Endothelial cell of umbilical vein (primary cell): ENCODE data around the gene DHRS12. TPM values are rescaled to one million over a fixed set of nuclear protein-coding genes. Genes with fewer than 3 reads are reported as not detected.

Experiments used
- BruUV-seq: library from RNA; stranded (reverse); fragments of 400-500 nt; replicated peaks from 2 replicates; lab custom pipeline; 2021; lab: Mats Ljungman, UMichigan
- CTCF ChIA-PET: fragments of 300-600, 350-600 bp; sonication (Branson Sonifier 250); formaldehyde crosslinking; loops from one replicate; lab custom pipeline; 2021; ENCODE audit warnings: antibody characterized with exemption, inconsistent platforms; lab: Charles Lee
- POLR2A ChIA-PET: fragments of 300-600, 350-600 bp; sonication (Branson Sonifier 250); formaldehyde crosslinking; loops from one replicate; lab custom pipeline; 2021; ENCODE audit warnings: antibody characterized with exemption, inconsistent platforms; lab: Charles Lee
- DNase-seq: peaks from one replicate; pipeline ENCODE4 v3.0.0-alpha.2; 2011; ENCODE audit warnings: low read depth, low spot score
- FAIRE-seq: peaks from 2 replicates; lab custom pipeline; 2011; peaks lifted over from hg19 to GRCh38; lab: Jason Lieb, UNC
- H2AFZ ChIP-seq: 2 replicates; pipeline ENCODE4 v1.6.0; 2012; ENCODE audit warnings: low read depth, low read length, control low read depth, inconsistent platforms
- H3K27ac ChIP-seq: 2 replicates; pipeline ENCODE4 v1.5.1; 2011; ENCODE audit warnings: low read depth, mild to moderate bottlenecking, control low read depth, low read length, moderate library complexity; ENCODE audit not compliant: insufficient read depth
- H3K27me3 ChIP-seq, 2 experiments: 2 replicates each; pipeline versions ENCODE4 v1.6.0 to v1.6.1; 2011; ENCODE audit warnings: low read length in 2 of 2, mixed read lengths in 1 of 2; ENCODE audit not compliant: control insufficient read depth in 2 of 2, insufficient read depth in 2 of 2
- H3K36me3 ChIP-seq, 2 experiments: 2 replicates in 1 of 2; 3 replicates in 1 of 2; pipeline ENCODE4 v1.5.1; 2011; ENCODE audit warnings: low read length in 2 of 2, mild to moderate bottlenecking in 1 of 2, moderate library complexity in 1 of 2; ENCODE audit not compliant: control insufficient read depth in 2 of 2, insufficient read depth in 2 of 2; ENCODE audit errors: extremely low read depth in 1 of 2
- H3K4me1 ChIP-seq: 3 replicates; pipeline ENCODE4 v1.5.1; 2011; ENCODE audit warnings: mild to moderate bottlenecking, low read length; ENCODE audit not compliant: control insufficient read depth, insufficient read depth; ENCODE audit errors: extremely low read depth
- H3K4me2 ChIP-seq: 2 replicates; pipeline ENCODE4 v1.6.1; 2011; ENCODE audit warnings: low read length, control low read depth, mixed read lengths; ENCODE audit not compliant: insufficient read depth
- H3K4me3 ChIP-seq, 3 experiments: fragments of 200-600 bp in 1 of 3; sonication (generic), shearing (Covaris generic) in 1 of 3; replicated peaks in 1 of 3; 2 replicates each; pipeline ENCODE4 v1.5.1; 2011 to 2016; ENCODE audit warnings: control low read depth in 3 of 3, low read length in 3 of 3, mild to moderate bottlenecking in 2 of 3, inconsistent platforms in 1 of 3, low read depth in 1 of 3, moderate library complexity in 1 of 3; ENCODE audit not compliant: insufficient read depth in 1 of 3
- H3K79me2 ChIP-seq: 2 replicates; pipeline ENCODE4 v1.6.0; 2012; ENCODE audit warnings: low read length, inconsistent platforms; ENCODE audit not compliant: control insufficient read depth, insufficient read depth
- H3K9ac ChIP-seq: replicated peaks from 2 replicates; pipeline ENCODE3; 2011; ENCODE audit warnings: low read length, control low read depth; ENCODE audit not compliant: insufficient read depth; ENCODE audit errors: extremely low read depth
- H3K9me1 ChIP-seq: replicated peaks from 3 replicates; pipeline ENCODE4 v1.6.0; 2011; ENCODE audit warnings: mild to moderate bottlenecking, low read length; ENCODE audit not compliant: control insufficient read depth, insufficient read depth; ENCODE audit errors: extremely low read depth
- H3K9me3 ChIP-seq: replicated peaks from 2 replicates; pipeline ENCODE4 v1.5.1; 2012; ENCODE audit warnings: low read length, inconsistent platforms; ENCODE audit not compliant: control insufficient read depth, insufficient read depth
- H4K20me1 ChIP-seq: replicated peaks from 2 replicates; pipeline ENCODE3; 2011; ENCODE audit warnings: mild to moderate bottlenecking, low read length; ENCODE audit not compliant: control insufficient read depth, insufficient read depth; ENCODE audit errors: extremely low read depth
- CTCF ChIP-seq, 2 donors: IDR thresholded peaks; 1 replicate in 1 of 2; 2 replicates in 1 of 2; pipeline ENCODE4 v1.5.1; 2011; ENCODE audit warnings: low read length in 2 of 2, mild to moderate bottlenecking in 2 of 2, moderate library complexity in 2 of 2, control low read depth in 1 of 2, inconsistent platforms in 1 of 2, low read depth in 1 of 2; ENCODE audit not compliant: insufficient read depth in 1 of 2; ENCODE audit errors: extremely low read depth in 1 of 2
- EZH2 ChIP-seq: IDR thresholded peaks from 2 replicates; pipeline ENCODE4 v1.6.1; 2012; ENCODE audit warnings: borderline replicate concordance, low read depth, mild to moderate bottlenecking, moderate library complexity, low read length, inconsistent platforms; ENCODE audit not compliant: severe bottlenecking
- FOS ChIP-seq: IDR thresholded peaks from 2 replicates; pipeline ENCODE4 v1.6.1; 2011; ENCODE audit warnings: mild to moderate bottlenecking, low read length, moderate library complexity, borderline replicate concordance; ENCODE audit not compliant: insufficient read depth
- GATA2 ChIP-seq: IDR thresholded peaks from 2 replicates; pipeline ENCODE4 v1.7.0; 2011; ENCODE audit warnings: low read depth, mild to moderate bottlenecking, moderate library complexity, mixed read lengths, low read length; ENCODE audit not compliant: insufficient read length, insufficient read depth
- JUN ChIP-seq: IDR thresholded peaks from 2 replicates; pipeline ENCODE4 v1.6.1; 2011; ENCODE audit warnings: borderline replicate concordance, low read depth; ENCODE audit not compliant: insufficient read length, insufficient read depth
- MAX ChIP-seq: IDR thresholded peaks from 2 replicates; pipeline ENCODE4 v1.6.1; 2011; ENCODE audit not compliant: insufficient read depth, insufficient read length
- MYC ChIP-seq: IDR thresholded peaks from one replicate; pipeline ENCODE4 v1.6.1; 2011; ENCODE audit warnings: mild to moderate bottlenecking, low read depth, low read length
- POLR2A ChIP-seq: IDR thresholded peaks from 2 replicates; pipeline ENCODE4 v1.6.1; 2012; ENCODE audit warnings: low read depth, mild to moderate bottlenecking, control low read depth, low read length
- dilution Hi-C: fragments of 300-500 bp; cut with MboI; formaldehyde crosslinking; loops from one replicate; pipeline ENCODE4 v1.15.0; 2019; ENCODE audit warnings: low sequenced_read_pairs; ENCODE audit not compliant: extremely low pct_ligation_motif_present
- intact Hi-C: fragments of 100-400 bp; cut with micrococcal nuclease; formaldehyde crosslinking; loops from one replicate; pipeline ENCODE4 v1.10.0; 2022
- polyA plus RNA-seq, 4 experiments: library from polyadenylated mRNA; depleted of rRNA in 3 of 4; stranded (reverse) in 3 of 4; unstranded in 1 of 4; fragments of >200 nt; gene quantifications; 2 replicates each; pipeline versions ENCODE4 v1.2.1 to v1.2.3, GENCODE V29; 2011 to 2012; ENCODE audit warnings: missing spikeins in 1 of 4
- total RNA-seq: library from RNA; stranded (reverse); gene quantifications from 2 replicates; pipeline ENCODE4 v1.2.3, GENCODE V29; 2021

Gene DHRS12
- total and polyA plus RNA-seq, 2 donors (not counting 3 experiments of a cell fraction or from before 2014, with no cell fraction given), result 8.9 to 9.1 TPM

- BruUV-seq, result no TSS peak
- Histone ChIP-seq H3K9me3 (no peaks in the 10 kb centered on the region), H3K79me2 (no peaks in the 10 kb centered on the region), H2AFZ (no peak overlapping the region), H3K4me3 (no peak overlapping the region), H3K4me1 (peaks cover 4% of the 10 kb centered on the region), H3K9ac (no peak overlapping the region), H4K20me1 (no peaks in the 10 kb centered on the region), H3K9me1 (no peaks in the 10 kb centered on the region), H3K27me3 (no peaks in the 10 kb centered on the region), H3K4me2 (peak overlapping the region; percentile 32), H3K27ac (no peak overlapping the region), H3K36me3 (no peaks in the 10 kb centered on the region)
- FAIRE-seq (peak; percentile 49), DNase-seq (peak; percentile 55)
- intact Hi-C loops, result no loop called here
- CTCF ChIA-PET, result interaction anchor here (0.9 to 2.4 kb wide), 7 partner anchors 8 to 150 kb away, joined by 3 to 11 read pairs (median 4); no protein-coding TSS in a partner anchor
- dilution Hi-C loops, result no loop called here
- TF ChIP-seq CTCF (IDR thresholded peaks at IDR 0.05; ENCODE audit: extremely low read depth in 1 of 2, insufficient read depth in 1 of 2, low read depth in 1 of 2, low read length in 2 of 2) (no peak), EZH2 (no peak), FOS (no peak), MAX (no peak), GATA2 (peak; percentile 75), POLR2A (no peak), JUN (no peak), MYC (no peak)
- POLR2A ChIA-PET, result no interaction called here
Observed at GRCh38 chr13:51740698-51741097, 63.3 kb downstream of the DHRS12 start.
